HEK293 (cell line): ENCODE measurements around the gene FAM120A.

Source experiments
- BCL11A ChIP-seq: fragments of 450-650 bp; formaldehyde crosslinking; IDR thresholded peaks from 2 replicates; pipeline ENCODE4 v1.5.1; 2016; ENCODE audit warnings: low read depth, missing biosample characterization, missing genetic modification characterization
- PBX3 ChIP-seq: sonication (generic); formaldehyde crosslinking; IDR thresholded peaks from 2 replicates; pipeline ENCODE4 v1.8.1; 2022; ENCODE audit warnings: mild to moderate bottlenecking, moderate library complexity, missing genetic modification reagents
- ZBTB17 ChIP-seq: fragments of 450-650 bp; formaldehyde crosslinking; IDR thresholded peaks from 2 replicates; pipeline ENCODE4 v1.5.1; 2016; ENCODE audit warnings: missing biosample characterization, missing genetic modification characterization
- ZNF341 ChIP-seq: fragments of 450-650 bp; formaldehyde crosslinking; IDR thresholded peaks from 2 replicates; pipeline ENCODE4; 2016; ENCODE audit warnings: low read depth, missing biosample characterization, missing genetic modification characterization
- ZNF621 ChIP-seq: fragments of 450-650 bp; formaldehyde crosslinking; IDR thresholded peaks from 2 replicates; pipeline ENCODE4 v1.5.1; 2017; ENCODE audit warnings: missing biosample characterization, missing genetic modification characterization
- ZNF664 ChIP-seq: fragments of 450-650 bp; formaldehyde crosslinking; IDR thresholded peaks from 2 replicates; pipeline ENCODE4 v1.5.1; 2016; ENCODE audit warnings: missing biosample characterization, missing genetic modification characterization
- ZSCAN23 ChIP-seq: fragments of 450-650 bp; formaldehyde crosslinking; IDR thresholded peaks from 2 replicates; pipeline ENCODE4 v1.5.1; 2016; ENCODE audit warnings: missing biosample characterization, missing genetic modification characterization
- TF ChIP-seq, protein P1 (sequence below): fragments of 450-650 bp; formaldehyde crosslinking; IDR thresholded peaks from 2 replicates; pipeline ENCODE4 v1.5.1; 2016; ENCODE audit warnings: missing biosample characterization, missing genetic modification characterization
- TF ChIP-seq, protein P2 (sequence below): fragments of 450-650 bp; formaldehyde crosslinking; IDR thresholded peaks from 2 replicates; pipeline ENCODE4 v1.5.1; 2016; ENCODE audit warnings: missing biosample characterization, missing genetic modification characterization
- TF ChIP-seq, protein P3 (sequence below): fragments of 450-650 bp; formaldehyde crosslinking; IDR thresholded peaks from 2 replicates; pipeline ENCODE4 v1.5.1; 2016; ENCODE audit warnings: missing biosample characterization, missing genetic modification characterization

GRCh38 chr9:93461821-93462220 is 10.3 kb downstream of the FAM120A start:
- no peak for TF ChIP-seq ZNF664 (tag by site-specific recombination)
- TF ChIP-seq, protein P1, sequence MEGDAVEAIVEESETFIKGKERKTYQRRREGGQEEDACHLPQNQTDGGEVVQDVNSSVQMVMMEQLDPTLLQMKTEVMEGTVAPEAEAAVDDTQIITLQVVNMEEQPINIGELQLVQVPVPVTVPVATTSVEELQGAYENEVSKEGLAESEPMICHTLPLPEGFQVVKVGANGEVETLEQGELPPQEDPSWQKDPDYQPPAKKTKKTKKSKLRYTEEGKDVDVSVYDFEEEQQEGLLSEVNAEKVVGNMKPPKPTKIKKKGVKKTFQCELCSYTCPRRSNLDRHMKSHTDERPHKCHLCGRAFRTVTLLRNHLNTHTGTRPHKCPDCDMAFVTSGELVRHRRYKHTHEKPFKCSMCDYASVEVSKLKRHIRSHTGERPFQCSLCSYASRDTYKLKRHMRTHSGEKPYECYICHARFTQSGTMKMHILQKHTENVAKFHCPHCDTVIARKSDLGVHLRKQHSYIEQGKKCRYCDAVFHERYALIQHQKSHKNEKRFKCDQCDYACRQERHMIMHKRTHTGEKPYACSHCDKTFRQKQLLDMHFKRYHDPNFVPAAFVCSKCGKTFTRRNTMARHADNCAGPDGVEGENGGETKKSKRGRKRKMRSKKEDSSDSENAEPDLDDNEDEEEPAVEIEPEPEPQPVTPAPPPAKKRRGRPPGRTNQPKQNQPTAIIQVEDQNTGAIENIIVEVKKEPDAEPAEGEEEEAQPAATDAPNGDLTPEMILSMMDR (tag by site-specific recombination), result no peak
- TF ChIP-seq, protein P2, sequence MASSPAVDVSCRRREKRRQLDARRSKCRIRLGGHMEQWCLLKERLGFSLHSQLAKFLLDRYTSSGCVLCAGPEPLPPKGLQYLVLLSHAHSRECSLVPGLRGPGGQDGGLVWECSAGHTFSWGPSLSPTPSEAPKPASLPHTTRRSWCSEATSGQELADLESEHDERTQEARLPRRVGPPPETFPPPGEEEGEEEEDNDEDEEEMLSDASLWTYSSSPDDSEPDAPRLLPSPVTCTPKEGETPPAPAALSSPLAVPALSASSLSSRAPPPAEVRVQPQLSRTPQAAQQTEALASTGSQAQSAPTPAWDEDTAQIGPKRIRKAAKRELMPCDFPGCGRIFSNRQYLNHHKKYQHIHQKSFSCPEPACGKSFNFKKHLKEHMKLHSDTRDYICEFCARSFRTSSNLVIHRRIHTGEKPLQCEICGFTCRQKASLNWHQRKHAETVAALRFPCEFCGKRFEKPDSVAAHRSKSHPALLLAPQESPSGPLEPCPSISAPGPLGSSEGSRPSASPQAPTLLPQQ (tag by site-specific recombination), result no peak
- no peak for TF ChIP-seq BCL11A (tag by site-specific recombination)
- TF ChIP-seq, protein P3, sequence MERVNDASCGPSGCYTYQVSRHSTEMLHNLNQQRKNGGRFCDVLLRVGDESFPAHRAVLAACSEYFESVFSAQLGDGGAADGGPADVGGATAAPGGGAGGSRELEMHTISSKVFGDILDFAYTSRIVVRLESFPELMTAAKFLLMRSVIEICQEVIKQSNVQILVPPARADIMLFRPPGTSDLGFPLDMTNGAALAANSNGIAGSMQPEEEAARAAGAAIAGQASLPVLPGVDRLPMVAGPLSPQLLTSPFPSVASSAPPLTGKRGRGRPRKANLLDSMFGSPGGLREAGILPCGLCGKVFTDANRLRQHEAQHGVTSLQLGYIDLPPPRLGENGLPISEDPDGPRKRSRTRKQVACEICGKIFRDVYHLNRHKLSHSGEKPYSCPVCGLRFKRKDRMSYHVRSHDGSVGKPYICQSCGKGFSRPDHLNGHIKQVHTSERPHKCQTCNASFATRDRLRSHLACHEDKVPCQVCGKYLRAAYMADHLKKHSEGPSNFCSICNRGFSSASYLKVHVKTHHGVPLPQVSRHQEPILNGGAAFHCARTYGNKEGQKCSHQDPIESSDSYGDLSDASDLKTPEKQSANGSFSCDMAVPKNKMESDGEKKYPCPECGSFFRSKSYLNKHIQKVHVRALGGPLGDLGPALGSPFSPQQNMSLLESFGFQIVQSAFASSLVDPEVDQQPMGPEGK, result no peak
- TF ChIP-seq ZNF621 (tag by site-specific recombination), result no peak
- TF ChIP-seq ZSCAN23 (tag by site-specific recombination), result no peak
- TF ChIP-seq PBX3, result no peak
- TF ChIP-seq ZBTB17 (tag by site-specific recombination), result no peak
- no peak for TF ChIP-seq ZNF341 (tag by site-specific recombination)
